ENCODE data around the gene CABYR.

The CABYR gene, protein sequence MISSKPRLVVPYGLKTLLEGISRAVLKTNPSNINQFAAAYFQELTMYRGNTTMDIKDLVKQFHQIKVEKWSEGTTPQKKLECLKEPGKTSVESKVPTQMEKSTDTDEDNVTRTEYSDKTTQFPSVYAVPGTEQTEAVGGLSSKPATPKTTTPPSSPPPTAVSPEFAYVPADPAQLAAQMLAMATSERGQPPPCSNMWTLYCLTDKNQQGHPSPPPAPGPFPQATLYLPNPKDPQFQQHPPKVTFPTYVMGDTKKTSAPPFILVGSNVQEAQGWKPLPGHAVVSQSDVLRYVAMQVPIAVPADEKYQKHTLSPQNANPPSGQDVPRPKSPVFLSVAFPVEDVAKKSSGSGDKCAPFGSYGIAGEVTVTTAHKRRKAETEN

DNA sequence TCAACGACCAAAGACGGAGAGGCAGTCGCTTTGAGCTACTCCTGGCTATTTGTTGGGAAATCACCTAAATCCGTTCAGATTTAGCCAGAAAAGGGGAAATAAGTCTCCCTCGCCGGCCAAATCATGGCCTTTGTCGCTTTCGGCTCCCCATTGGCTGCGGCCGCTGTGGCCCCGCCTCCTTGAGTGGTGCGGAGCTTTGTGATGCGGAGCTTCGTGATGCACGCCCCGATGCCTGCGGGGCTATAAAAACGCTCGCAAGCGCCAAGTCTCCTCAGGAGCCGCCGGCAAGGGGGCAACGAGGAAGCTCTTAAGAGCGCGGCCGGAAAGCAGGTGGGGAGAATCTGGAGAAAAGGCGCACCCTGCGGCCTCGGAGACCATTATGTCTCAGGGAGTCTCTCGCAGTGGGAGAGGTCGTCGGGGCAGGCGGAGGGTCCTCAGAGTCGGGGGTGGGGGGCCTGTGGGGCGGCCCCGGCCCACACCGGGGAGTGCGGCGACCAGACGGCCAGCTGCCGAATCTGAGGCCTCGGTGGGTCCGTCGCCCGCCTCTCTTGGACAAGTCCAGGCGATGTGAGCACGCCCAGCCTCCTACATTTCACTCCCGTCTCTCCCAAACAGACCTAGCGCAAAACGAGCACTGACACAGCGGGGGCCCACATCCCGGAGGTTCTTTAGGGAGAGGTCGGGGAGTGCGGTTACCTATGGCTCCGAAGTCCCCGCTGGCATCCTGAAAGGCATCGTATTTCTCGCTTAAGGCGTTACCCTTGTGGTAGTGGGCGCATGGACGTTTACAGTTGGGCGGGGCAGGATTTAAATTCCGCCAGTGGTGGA lies at the start of gene CABYR:
Gene CABYR (plus strand): TSS at position 274 of the 828 bp plus-strand sequence. CDS start 4,053 bp downstream, outside the sequence.
- DNase-seq (ENCODE audit: low spot score): peak; percentile 92

DNA sequence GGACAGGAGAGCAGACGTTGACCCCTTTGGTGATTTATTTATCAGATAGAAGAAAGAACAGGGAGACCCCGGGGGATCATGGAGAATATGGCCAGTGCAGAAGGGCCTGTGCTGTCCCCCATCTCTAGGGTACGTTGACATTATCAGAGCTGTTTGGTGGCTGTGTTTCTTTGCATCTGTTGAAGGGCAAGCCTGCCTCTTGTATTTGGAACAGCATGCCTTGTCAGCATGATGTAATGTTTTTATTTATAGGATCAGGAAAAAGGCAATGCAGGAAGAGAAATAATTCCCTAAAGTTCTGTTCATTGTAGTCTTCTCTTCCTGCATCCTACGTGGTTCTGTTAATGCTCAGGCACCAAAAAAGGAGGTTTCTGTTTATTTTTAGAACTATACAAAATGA lies 49.8 kb upstream of the CABYR start:
- no peak for DNase-seq (ENCODE audit: low spot score)

DNA sequence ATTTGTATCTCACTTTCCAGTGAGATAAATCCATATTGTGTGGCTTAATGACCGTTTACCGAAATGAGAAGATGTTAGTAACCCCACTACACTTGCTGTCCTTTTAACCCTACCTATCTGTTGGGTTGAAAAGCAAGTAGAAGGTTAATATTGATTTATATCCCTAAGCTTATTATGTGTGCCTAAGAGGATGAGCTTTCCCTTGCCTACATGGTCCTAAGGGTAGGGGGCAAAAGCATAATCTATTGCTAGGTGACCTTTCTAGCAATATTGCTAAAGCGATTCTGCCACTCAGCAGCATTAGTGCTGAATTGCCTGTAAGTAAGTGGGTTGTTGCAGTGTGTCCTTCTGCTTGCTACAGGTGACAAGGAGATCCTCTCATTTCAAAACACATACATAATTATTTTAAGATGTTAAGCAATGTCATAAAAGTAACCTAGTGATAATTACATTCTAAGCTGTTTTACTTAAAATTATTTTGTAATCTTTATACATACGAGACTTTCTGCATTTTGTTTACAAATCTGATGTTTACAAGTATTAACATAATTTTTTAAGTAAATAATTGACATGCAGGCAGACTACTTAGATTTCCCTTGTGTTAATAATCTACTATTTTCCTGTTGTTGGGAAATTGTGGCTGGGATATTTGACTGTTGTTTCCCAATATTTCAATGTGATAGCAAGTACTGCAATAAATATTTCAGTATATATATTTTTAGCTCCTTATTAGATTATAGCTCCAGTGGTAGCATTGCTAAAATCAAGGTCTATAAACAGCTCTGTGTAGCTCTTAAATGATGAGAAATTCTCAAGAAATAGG lies 49.1 kb upstream of the CABYR start:
- no peak for DNase-seq (ENCODE audit: low spot score)

DNA sequence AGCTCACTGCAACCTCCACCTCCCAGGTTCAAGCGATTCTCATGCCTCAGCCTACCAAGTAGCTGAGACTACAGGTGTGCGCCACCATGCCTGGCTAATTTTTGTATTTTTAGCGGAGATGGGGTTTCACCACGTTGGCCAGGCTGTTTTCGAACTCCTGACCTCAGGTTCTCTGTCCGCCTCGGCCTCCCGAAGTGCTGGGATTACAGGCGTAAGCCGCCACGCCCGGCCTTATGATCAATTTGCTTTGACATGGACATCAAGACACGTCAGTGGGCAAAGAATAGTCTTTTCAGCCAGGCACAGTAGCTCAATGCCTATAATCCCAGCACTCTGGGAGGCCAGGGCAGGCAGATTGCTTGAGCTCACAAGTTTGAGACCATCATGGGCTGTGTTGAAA lies 48.0 kb upstream of the CABYR start:
- no peak for DNase-seq (ENCODE audit: low spot score)

DNA sequence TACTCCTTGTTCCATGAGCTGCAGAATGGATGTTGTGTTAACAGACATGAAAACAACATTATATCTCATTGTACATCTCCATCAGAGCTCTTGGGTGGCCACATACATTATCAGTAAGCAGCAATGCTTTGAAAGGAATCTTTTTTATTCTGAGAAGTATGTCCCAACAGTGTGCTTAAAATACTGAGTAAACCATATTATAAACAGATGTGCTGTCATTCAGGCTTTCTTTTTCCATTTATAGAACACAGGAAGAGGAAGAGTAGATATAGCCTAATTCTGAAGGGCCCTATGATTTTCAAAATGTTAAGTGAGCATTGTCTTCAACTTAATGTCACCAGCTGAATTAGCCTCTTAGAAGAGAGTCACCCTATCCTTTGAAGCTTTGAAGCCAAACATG lies 44.3 kb upstream of the CABYR start:
- no peak for DNase-seq (ENCODE audit: low spot score)

DNA sequence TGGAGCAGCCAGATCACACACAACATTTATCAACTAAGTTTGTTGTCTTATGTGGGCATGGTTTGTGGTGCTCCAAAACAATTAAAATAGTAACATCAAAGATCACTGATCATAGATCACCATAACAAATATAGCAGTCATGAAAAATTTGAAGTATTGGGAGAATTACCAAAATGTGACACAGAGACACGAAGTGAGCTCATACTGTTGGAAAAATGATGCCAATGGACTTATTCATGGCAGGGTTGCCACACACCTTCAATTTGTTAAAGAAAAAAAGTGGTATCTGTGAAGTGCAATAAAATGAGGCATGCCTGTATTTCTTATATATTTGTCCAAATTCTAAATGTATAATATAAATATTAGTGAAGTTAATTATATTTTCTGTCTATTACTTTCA lies 42.9 kb upstream of the CABYR start:
- no peak for DNase-seq (ENCODE audit: low spot score)

DNA sequence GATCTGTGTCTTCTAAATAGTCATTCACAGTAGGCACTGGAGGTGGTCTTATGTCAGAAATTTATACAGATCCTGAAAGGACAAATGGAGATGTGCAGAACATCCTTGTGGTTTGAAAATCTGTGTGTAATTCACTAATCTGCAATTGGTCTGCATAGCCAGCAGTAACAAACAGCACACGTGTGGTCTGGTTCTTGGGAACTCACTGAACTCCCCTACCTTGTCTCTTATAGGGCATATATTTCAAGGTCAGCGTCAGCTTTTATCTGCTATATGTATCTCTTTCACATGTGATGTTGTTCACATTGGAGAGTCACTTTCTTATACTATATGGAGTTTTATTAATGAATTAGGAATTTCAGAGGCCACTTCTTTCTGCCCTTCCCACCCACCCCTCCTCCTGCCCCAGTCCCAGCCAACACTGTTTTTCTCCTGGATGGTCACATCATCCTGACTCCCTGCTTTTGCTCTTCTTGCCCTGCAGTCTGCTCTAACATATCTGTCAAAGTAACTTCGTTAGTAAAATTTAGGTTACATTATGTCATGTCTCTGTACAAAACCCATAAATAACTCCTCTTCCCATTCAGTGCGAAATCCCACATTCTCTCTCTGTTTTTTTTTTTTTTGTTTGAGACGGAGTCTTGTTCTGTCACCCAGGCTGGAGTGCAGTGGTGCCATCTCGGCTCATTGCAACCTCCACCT lies 35.4 kb upstream of the CABYR start:
- no peak for DNase-seq (ENCODE audit: low spot score)

DNA sequence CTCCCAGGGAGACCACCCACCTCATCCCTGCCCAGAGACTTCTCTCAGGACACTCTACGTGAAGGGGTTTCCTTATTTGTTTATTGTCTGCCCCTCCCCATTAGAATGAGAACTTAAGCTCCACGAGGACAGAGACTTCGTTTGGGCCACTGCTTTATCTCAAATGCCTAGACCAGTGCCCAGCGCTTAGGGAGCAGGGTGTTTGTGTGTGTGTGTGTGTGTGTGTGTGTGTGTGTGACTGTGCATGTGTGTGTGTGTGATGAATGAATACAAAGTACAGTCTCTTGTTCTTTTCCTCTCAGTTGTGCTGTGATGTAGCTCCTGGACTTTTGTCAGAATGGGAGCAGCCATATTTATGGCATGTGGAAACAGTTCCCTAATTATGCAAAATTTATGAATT lies 34.4 kb upstream of the CABYR start:
- no peak for DNase-seq (ENCODE audit: low spot score)

DNA sequence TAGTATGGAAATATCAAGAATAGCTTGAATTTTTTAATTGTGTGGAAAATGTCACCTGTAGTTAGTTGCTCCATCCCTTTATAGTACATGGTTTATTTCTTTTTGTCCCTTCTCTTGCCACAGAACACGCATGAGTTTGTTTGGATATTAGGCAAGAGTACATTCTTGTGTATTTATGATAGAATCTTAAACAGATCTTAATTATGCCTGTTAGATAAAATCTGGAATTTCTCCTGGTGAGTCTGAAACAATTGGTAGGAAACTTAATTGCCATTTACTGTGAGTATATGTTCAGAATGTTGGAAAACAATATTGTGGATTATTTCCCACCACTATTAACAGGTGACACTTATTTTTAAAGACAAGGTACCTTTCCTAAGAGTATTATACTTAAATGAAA lies 30.2 kb upstream of the CABYR start:
- no peak for DNase-seq (ENCODE audit: low spot score)

DNA sequence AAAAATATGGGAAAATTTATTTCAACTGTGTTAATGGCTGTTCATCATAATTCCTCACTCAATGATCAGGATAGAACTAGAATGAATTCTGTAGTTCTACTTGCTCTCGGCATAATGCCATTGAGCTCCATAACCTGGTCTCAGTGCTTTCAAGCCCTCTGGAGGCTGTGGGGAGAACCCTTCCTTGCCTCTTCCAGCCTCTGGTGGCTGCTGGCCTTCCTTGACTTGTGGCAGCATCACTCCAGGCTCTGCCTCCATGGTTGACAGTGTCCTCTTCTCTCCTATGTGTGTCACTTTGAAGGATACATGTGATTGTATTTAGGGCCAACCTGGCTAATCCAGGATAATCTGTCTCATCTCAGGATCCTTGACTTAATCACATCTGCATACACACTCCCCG lies 26.9 kb upstream of the CABYR start:
- no peak for DNase-seq (ENCODE audit: low spot score)

DNA sequence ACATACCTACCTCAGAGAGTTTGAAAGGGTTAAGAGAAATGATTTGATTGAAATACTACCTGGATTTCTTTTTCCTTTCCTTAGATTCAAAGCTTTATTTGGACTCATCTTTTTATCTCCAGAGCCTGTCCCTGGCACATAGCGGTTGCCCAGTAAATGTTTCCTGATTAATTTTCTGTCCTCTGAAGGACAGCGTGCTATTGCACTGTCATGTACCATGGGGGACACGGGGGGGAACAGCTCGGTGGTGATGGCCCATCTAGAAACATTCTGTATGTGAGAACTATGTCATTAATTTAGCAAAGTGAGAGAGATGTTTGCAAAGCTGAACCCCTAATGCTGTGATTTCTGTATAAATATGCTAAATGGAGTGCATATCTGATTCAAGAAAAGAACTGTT lies 26.4 kb upstream of the CABYR start:
- DNase-seq (ENCODE audit: low spot score): no peak

DNA sequence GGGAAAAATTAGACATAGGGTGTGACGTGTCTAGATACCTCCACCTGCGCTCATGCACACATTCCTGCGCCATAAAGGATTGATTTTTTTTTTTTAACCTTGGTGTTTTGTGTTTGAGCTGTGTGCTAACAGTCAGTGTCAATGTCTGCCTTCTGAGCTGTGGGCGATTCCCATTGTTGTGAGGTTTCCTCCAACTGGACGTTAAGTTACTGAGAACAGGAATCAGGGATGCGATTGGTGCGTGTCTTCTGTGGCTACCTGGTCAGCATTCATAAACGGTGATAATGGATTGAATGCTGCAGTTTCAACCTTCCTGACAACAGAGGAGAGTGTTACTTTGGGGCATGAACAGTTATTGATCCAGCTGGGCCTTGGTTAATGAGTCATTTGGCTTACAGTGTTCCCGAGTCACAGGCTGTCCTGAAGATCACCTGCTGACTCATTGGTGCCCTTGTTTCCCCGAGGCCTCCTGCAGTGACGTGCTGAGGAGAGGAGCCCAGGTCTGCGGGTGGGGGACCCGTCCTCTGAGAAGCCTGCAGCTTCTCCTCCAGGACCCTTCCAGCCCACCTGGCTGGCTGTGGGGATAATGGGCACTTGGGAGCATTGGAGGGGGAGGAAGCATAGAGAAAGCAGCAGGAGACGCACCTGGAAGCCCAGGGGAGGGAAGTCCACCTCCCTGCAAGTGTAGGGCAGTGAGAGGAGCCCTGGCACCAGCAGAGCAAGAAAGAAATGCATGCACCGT lies 25.8 kb upstream of the CABYR start:
- no peak for DNase-seq (ENCODE audit: low spot score)

DNA sequence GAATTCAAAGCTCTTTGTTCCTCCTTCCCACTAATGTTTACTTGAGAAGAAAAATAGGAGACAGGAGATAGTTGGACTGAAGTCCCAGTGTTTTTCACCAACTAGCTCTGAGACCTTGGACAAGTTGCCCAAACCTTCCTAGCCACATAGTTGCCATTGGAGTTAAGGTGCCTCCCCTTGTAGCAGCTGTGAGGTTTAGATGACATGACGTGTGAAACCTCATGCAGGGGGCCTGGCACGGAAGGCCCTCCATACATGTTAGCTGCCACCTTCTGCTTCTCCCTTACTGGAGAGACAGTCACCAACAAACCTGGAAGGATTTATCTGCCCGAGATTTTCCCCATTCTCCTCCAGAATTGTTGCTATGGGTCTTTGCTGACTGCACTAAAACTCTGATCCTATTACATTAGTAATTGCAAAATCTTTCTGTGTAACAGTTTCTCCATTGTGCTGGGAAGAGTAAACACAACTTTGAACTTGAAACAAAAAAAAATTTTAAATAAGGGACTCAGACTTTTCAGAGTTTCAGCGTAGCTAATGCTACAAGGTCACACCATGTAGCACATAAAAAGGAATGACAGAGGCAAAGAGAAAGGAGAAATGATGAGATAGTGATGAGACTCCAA lies 23.8 kb upstream of the CABYR start:
- no peak for DNase-seq (ENCODE audit: low spot score)

DNA sequence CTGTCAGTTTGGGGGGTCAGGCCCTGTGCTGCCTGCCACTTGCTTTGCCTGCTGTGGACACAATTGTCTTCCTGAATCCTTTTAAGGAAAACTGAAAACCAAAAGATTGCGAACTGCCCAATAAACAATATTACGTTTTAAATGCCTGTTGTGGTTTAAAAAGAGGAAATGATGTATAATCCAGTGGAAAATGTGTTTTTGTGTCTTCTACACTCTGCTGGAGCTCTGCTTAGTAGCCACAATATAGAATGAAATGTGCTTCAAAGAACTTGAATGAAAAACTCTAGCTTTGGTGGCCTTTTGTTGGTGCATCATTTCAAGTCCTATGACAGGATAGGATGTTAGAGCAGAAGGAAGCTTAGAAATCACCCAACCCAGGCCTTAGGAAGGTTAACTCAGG lies 23.2 kb upstream of the CABYR start:
- DNase-seq (ENCODE audit: low spot score): no peak

DNA sequence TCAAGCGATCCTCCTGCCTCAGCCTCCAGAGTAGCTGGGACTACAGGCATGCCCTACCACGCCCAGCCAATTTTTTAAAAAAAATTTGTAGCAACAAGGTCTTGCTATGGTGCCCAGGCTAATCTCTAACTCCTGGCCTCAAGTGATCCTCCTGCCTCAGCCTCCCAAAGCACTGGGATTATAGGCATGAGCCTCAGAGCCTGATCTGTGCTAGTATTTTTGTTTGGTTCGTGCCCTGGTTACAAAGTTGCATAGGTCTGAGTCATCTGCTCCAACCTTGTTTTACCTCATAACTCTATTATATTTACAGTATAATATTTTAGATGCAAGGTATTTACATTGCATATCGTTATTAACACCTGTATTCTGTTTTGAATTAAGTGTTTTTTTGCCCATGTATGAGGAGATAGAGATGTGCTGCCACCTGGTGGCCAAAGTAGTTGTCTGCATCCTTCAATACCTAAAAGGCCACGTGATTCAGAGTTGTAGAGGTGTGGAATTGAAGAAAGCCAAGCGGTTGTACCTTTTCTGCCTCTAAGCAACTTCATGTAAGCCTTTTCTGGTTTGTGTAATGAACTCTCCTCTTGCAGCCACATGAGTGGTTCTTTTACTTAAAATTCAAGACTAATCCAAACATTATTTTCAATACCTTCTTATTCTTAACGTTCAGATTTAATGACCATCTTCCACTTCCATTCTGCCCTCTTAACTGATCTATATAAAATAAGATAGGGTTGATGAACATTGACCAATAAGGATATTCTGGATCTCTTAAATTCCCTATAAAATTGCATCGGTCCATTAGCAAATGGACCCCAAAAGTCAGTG lies 19.9 kb upstream of the CABYR start:
- peak; percentile 79 for DNase-seq (ENCODE audit: low spot score)

DNA sequence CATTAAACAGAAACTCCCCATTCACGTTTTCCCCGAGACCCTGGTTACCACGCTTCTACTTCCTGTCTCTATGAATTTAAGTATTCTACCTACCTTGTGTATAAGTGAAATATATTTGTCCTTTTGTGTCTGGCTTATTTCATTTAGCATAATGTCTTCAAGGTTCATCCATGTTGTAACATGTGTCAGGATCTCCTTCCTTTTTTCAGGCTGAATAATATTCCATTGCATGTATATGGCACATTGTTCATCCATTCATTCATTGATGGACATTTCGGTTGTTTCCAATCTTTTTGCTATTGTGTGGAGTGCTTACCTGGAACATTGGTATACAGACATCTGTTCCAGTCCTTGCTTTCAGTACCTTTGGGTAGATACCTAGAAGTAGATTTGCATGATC lies 18.2 kb upstream of the CABYR start:
- DNase-seq (ENCODE audit: low spot score): no peak

DNA sequence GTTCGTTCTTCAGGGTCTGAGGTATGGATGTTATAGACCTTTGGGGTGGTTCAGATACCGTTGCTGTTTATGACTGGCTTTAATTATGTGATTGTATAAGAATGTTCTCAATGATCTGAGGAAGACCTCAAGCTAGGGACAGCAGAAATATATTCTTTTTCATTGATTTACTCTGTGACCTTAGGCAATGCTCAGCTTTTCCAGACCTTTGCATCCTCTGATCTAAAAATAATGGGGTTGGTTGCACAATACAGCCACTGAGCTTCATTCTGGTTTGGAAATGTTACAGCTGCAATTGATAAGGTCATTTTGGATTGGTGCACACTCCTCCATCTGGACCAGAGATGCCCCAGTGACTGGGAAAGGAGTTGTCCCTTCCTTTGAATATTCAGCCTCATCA lies 17.2 kb upstream of the CABYR start:
- no peak for DNase-seq (ENCODE audit: low spot score)

DNA sequence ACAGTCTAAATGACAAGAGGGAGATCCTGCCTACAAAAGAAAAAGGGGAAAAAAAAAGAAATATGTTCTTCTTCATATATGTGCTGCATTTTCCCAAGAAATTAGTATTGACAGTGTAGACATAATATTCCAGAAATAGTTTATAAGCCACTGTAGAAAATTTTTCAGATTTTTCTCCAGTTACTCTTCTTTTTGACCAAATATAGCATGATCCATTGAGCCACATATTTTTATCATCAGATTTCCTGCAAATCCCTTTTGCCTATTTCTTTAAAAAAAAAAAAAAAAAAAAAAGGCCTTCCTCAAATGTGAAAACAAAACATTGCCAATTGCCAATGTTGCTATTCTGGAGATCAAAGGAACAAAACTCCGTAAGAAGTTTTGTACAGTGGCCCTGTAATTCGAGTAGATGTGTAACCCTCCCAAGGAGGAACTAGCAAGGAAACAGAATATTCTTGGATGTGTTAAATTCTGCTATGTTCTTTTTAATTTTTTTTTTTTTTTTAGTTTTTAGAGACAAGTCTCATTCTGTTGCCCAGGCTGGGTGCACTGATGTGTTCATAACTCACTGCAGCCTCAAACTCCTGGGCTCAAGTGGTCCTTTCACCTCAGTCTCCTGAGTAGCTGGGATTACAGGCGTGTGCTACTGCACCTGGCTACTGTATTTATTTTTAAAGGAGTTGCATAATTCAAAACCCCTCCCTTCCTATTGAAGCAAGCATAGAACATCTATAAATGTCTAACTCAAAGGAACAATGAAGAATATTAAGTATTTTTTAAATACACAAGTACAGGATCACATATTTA lies 12.5 kb upstream of the CABYR start:
- DNase-seq (ENCODE audit: low spot score): no peak

DNA sequence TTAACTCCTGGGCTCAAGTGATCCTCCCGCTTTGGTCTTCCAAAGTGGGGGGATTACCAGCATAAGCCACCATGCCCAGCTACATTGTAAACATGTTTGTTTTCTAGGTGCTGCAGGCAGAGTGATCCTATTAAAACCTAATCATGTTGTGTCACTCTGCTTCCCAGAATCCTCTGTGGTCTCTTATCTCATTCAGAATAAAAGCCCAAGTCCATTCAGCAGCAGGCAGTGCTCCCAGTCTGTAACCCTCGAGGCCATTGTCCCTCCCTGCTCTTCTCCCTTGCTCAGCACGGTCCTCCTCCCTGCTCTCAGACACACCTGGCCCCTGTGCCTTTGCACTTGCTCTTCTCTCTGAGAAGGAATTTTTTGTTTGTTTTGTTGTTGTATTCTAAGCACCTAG lies 11.1 kb upstream of the CABYR start:
- no peak for DNase-seq (ENCODE audit: low spot score)

Data from pons (tissue), 1 donor.